HepG2 (cell line): Measurements from ENCODE around the gene PIGC. TPM values are rescaled to one million over a fixed set of nuclear protein-coding genes. Genes with fewer than 3 reads are reported as not detected.

Experiments
- ATM ChIP-seq: fragments of 450-650 bp; IDR thresholded peaks from 2 replicates; pipeline ENCODE4 v1.7.1; 2017; ENCODE audit warnings: mild to moderate bottlenecking, borderline replicate concordance
- BHLHE40 ChIP-seq: IDR thresholded peaks from 2 replicates; pipeline ENCODE4 v1.6.1; 2011; ENCODE audit warnings: low read length, improper control_type of control experiment
- CEBPG ChIP-seq: IDR thresholded peaks from 2 replicates; pipeline ENCODE4 v1.6.1; 2016
- CEBPZ ChIP-seq: IDR thresholded peaks from 2 replicates; pipeline ENCODE4 v1.6.1; 2012; ENCODE audit warnings: low read length, improper control_type of control experiment
- ETV6 ChIP-seq: sonication (generic); formaldehyde crosslinking; conservative IDR thresholded peaks from 2 replicates; pipeline ENCODE4 v1.4.0; 2020; ENCODE audit warnings: missing genetic modification reagents
- FOXP4 ChIP-seq: sonication (generic); formaldehyde crosslinking; IDR thresholded peaks from 2 replicates; pipeline ENCODE4 v1.4.0; 2020; ENCODE audit warnings: missing genetic modification reagents
- KDM1A ChIP-seq: IDR thresholded peaks from 2 replicates; pipeline ENCODE4 v1.6.1; 2016; ENCODE audit warnings: missing compliant biosample characterization
- MLX ChIP-seq: IDR thresholded peaks from 2 replicates; pipeline ENCODE4 v1.6.1; 2016
- TCF7 ChIP-seq: sonication (generic); IDR thresholded peaks from 2 replicates; pipeline ENCODE4 v1.6.1; 2016; ENCODE audit warnings: antibody characterized with exemption, low read depth
- THAP9 ChIP-seq: sonication (generic); formaldehyde crosslinking; IDR thresholded peaks from 2 replicates; pipeline ENCODE4; 2020; ENCODE audit warnings: missing genetic modification reagents, mild to moderate bottlenecking, borderline replicate concordance
- ZFP91 ChIP-seq: sonication (generic); formaldehyde crosslinking; IDR thresholded peaks from 2 replicates; pipeline ENCODE4 v1.9.0; 2022; ENCODE audit warnings: missing genetic modification reagents, mild to moderate bottlenecking, borderline replicate concordance
- ZNF234 ChIP-seq: sonication (generic); formaldehyde crosslinking; conservative IDR thresholded peaks from 2 replicates; pipeline ENCODE4 v1.5.1; 2020; ENCODE audit warnings: mild to moderate bottlenecking, missing genetic modification reagents
- ZNF256 ChIP-seq: sonication (generic); formaldehyde crosslinking; conservative IDR thresholded peaks from 2 replicates; pipeline ENCODE4 v1.4.0; 2020; ENCODE audit warnings: missing genetic modification reagents
- ZNF276 ChIP-seq: sonication (generic); formaldehyde crosslinking; IDR thresholded peaks from 2 replicates; pipeline ENCODE4 v1.4.0; 2020; ENCODE audit warnings: mild to moderate bottlenecking, low read depth, missing genetic modification reagents
- polyA plus RNA-seq, 8 experiments: library from polyadenylated mRNA; depleted of rRNA in 3 of 8; stranded (reverse) in 7 of 8; unstranded in 1 of 8; fragments of >200 nt; fragmentation: Illumina TruSeq in 4 of 8; extraction: Trizol in 4 of 8; gene quantifications; 2 replicates each; pipeline versions ENCODE4 v1.2.1 to v1.2.3, GENCODE V29; 2011 to 2016; ENCODE audit warnings: low read depth in 4 of 8, missing spikeins in 1 of 8, mixed read lengths in 1 of 8; ENCODE audit not compliant: insufficient read depth in 1 of 8
- total RNA-seq, 5 experiments: library from RNA; depleted of rRNA; stranded (reverse); fragments of >200 nt; fragmentation: Illumina TruSeq; extraction: Trizol; gene quantifications; 2 replicates each; pipeline ENCODE4 v1.2.3, GENCODE V29; 2016; ENCODE audit warnings: low read depth in 1 of 5

Gene PIGC
- total and polyA plus RNA-seq, 2 of the 13 experiments (the other 11 are each of a cell fraction or from before 2014, with no cell fraction given): 26.7 to 29.5 TPM

- TF ChIP-seq FOXP4 (peak; percentile 43), CEBPG (0 out of 2 replicates have a peak, but pooled peaks have one; percentile 26), TCF7 (no peak), ETV6 (peak; percentile 29; the same call in 1 of the 2 replicates), ZNF234 (no peak; the same call in 1 of the 2 replicates), KDM1A (CRISPR knock-in tag) (no peak), ZNF276 (CRISPR knock-in tag) (peak; percentile 42; the same call in 1 of the 2 replicates), MLX (CRISPR knock-in tag) (no peak), ZNF256 (CRISPR knock-in tag) (no peak), ATM (no peak), BHLHE40 (no peak), CEBPZ (no peak), THAP9 (CRISPR knock-in tag) (peak; percentile 85), ZFP91 (CRISPR knock-in tag) (peak; percentile 79; the same call in 1 of the 2 replicates)
Observed at GRCh38 chr1:172443666-172444453, at the start of gene PIGC (continued).
